ENCODE measurements around the gene RNF220. TPM values are rescaled to one million over a fixed set of nuclear protein-coding genes. Genes with fewer than 3 reads are reported as not detected.

RNF220 gene
- total and polyA plus RNA-seq, 7 donors: 49.5 to 122 (median 82.8) TPM

DNA sequence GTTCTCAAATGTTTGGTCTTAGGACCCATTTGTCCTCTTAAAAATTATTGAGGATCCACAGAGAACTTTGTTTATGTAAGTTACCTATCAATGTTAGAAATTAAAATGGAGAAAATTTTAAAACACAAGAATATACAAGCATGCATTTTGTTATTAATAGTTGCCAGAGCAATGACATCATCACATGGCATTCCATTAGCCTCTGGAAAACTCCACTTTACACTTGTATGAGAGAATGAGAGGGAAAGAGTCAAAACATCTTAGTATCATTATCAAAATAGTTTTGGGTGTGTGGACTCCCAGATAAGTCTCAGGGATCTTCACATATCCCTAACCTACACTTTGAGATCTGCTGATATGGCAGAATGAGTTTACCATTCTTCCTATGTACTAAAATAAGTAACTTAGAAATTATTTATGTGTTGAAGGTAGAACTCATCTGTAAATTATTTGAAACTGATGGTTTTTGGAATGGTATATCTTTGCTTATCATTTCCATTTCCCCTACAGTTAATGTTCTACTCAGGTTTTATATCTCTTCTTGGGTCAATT lies 48.8 kb downstream of the RNF220 start:
- Histone ChIP-seq H3K9me3 (no peaks in the 10 kb centered on the region), H3K4me3 (no peak overlapping the region), H3K36me3 (no peaks in the 10 kb centered on the region), H3K4me1 (no peaks in the 10 kb centered on the region), H3K27me3 (no peaks in the 10 kb centered on the region), H3K27ac (no peak overlapping the region)
- TF ChIP-seq POLR2A (IDR thresholded peaks at IDR 0.05) (no peak), EP300 (IDR thresholded peaks at IDR 0.05) (no peak), POLR2AphosphoS5 (IDR thresholded peaks at IDR 0.05) (no peak)
- TF ChIP-seq, protein P1, sequence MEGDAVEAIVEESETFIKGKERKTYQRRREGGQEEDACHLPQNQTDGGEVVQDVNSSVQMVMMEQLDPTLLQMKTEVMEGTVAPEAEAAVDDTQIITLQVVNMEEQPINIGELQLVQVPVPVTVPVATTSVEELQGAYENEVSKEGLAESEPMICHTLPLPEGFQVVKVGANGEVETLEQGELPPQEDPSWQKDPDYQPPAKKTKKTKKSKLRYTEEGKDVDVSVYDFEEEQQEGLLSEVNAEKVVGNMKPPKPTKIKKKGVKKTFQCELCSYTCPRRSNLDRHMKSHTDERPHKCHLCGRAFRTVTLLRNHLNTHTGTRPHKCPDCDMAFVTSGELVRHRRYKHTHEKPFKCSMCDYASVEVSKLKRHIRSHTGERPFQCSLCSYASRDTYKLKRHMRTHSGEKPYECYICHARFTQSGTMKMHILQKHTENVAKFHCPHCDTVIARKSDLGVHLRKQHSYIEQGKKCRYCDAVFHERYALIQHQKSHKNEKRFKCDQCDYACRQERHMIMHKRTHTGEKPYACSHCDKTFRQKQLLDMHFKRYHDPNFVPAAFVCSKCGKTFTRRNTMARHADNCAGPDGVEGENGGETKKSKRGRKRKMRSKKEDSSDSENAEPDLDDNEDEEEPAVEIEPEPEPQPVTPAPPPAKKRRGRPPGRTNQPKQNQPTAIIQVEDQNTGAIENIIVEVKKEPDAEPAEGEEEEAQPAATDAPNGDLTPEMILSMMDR (IDR thresholded peaks at IDR 0.05): no peak
- intact Hi-C loops (cut with DNase I): no loop called here
- DNase-seq: no peak

DNA sequence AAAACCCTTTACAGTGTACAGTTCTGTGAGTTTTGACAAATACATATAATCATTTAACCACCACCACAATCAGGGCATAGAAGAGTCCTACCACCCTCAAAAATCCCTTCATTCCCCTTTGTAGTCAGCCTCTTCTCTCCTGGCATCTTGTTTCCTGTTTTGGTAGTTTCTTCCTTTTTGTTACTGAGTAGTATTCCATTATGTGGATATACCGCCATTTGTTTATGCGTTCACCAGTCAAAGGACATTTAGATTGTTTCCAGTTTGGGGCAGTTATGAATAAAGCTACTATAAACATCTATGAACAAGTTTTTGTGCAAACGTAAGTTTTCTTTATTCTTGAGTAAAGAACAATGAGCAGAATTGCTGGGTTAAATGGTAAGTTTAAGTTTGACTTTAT lies 49.6 kb downstream of the RNF220 start:
- Histone ChIP-seq H3K27me3 (no peaks in the 10 kb centered on the region), H3K27ac (no peak overlapping the region), H3K9me3 (no peaks in the 10 kb centered on the region), H3K36me3 (no peaks in the 10 kb centered on the region), H3K4me3 (no peak overlapping the region), H3K4me1 (no peaks in the 10 kb centered on the region)
- intact Hi-C loops (cut with DNase I): no loop called here
- DNase-seq: no peak
- WGBS, 2 donors: 94 to 96% methylated on average over 3 of the region's 3 CpGs
- TF ChIP-seq POLR2A (IDR thresholded peaks at IDR 0.05): no peak
- TF ChIP-seq, protein P1 (IDR thresholded peaks at IDR 0.05): no peak
- TF ChIP-seq EP300 (IDR thresholded peaks at IDR 0.05): no peak

DNA sequence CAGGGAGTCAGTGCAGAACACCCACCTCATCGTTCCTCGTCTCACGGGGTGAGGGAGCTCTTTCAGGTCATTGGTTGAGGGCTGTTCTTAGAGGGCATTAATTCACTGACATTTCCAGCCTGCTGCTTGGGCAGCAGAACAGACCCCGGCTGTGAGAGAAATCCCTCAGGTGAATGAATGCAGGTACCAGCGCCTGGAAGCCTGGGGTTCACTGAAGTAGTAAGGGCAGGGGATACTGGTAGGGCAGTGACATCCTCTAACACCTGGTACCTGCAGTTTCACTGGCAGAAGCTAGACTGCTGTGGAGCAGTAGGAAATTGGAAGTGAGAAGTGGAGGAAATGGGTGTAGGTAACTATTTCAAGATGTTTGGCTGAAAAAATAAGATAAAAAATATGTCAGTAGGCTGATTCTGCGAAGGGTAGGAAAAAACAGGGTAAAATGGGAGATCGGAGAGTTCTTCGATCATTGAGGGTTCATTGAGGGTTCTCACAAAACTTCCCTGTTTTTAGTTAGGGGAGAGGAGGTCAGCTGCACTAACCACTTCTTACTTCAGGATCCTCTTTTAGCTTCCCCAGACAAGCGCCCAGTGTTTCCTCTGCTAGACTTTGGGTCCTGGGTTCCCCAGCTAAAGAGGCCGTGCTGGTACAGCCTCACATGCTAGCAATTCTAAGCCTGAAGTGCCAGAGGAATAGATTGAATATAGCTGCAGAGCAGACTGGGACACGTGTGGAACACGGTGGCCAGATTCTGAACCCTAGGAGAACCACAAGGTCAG lies 55.2 kb downstream of the RNF220 start:
- Histone ChIP-seq H3K4me3 (no peak overlapping the region), H3K27ac (no peak overlapping the region), H3K4me1 (no peaks in the 10 kb centered on the region), H3K27me3 (no peaks in the 10 kb centered on the region), H3K36me3 (no peaks in the 10 kb centered on the region), H3K9me3 (no peaks in the 10 kb centered on the region)
- WGBS, 2 donors: 65 to 85% methylated on average over 12 of the region's 12 CpGs
- TF ChIP-seq POLR2AphosphoS5 (IDR thresholded peaks at IDR 0.05) (no peak), POLR2A (IDR thresholded peaks at IDR 0.05) (no peak), EP300 (IDR thresholded peaks at IDR 0.05) (no peak)
- TF ChIP-seq, protein P1 (IDR thresholded peaks at IDR 0.05): no peak
- DNase-seq: no peak
- intact Hi-C loops (cut with DNase I): no loop called here

DNA sequence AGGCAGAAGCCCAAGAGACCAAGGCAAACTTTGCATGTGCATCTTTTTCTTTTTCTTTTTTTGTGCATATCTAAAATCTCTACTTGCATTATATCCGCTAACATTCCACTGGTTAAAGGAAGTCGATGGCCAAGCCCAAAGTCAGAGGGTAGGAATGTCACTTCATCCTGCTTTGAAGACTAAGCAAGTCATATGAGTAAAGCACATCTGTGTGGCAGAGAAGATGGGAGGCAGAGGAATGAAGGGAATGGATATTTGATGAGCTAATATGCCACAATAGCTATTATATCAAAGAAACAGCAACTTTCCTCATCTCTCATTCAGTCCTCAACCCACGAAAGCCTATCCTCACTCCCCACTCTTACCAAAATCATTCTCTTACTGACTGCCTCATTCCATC lies 59.3 kb downstream of the RNF220 start:
- no peak for TF ChIP-seq EP300 (IDR thresholded peaks at IDR 0.05)
- no peak for TF ChIP-seq POLR2A (IDR thresholded peaks at IDR 0.05)
- TF ChIP-seq POLR2AphosphoS5 (IDR thresholded peaks at IDR 0.05): no peak
- TF ChIP-seq, protein P1 (IDR thresholded peaks at IDR 0.05): no peak
- WGBS, 2 donors: 89 to 92% methylated on average over 3 of the region's 3 CpGs
- no peaks in the 10 kb centered on the region for H3K36me3 ChIP-seq
- no peaks in the 10 kb centered on the region for H3K9me3 ChIP-seq
- H3K4me3 ChIP-seq: no peak overlapping the region
- intact Hi-C loops (cut with DNase I): no loop called here
- DNase-seq: no peak
- no peak overlapping the region for H3K27ac ChIP-seq
- no peaks in the 10 kb centered on the region for H3K4me1 ChIP-seq
- no peaks in the 10 kb centered on the region for H3K27me3 ChIP-seq
